GM19372 (cell line): ENCODE measurements around the gene ARHGEF40.

Experiments
- ATAC-seq: cut with Tn5 transposase; IDR thresholded peaks from one replicate; pipeline ENCODE4 v1.9.1; 2021; ENCODE audit warnings: mild to moderate bottlenecking, low read depth, moderate library complexity; ENCODE audit not compliant: unreplicated experiment

ARHGEF40 gene

DNA sequence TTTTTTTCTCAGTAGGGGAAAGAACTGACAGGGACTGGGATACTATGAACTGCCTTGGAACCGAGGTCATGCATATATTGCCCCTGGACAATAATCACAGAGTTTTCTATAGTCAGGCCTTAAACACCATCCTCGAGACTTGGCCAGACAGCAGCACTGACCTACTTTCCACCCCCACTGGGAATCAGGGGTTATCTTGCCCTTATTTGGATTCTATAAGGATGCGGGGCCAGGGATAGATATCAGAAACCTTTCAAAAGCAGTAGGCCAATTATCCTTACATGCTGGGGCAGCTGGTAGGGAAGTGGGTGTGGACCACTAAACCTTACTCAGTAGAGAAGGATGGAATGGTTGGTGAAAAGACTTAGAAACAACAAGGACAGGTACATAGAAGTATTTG is 26.3 kb downstream of the ARHGEF40 start:
- no peak for ATAC-seq

DNA sequence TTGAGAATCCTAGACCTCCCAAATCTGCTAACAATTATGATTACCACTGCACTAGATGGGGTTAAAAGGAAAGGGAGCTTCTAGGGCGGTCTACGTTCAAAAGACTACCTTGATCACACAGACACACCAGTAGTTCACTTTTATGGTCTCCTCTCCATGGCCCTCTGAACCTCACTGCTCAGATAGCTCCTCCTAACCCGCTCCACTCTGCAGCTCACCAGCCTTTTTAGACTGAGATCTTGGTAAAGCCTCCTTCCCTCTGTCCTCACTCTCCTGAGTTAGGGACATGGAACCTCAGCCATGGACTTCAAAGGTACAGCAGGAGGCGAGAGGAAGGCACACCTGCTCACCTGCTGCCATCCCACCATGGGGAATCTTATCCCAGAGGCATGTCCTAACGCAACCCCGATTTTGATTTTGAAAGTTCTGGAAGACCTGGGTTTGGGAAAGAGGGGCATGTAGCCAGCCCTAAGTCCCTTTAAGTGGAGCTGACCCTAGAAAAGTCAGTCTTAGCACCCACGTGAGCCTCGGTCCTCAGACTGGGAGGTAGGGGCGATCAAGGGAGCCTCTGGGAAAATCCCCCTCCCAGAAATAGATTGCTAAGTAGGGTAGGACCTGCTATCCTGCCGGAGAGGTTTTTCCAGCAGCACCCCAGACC is 27.0 kb downstream of the ARHGEF40 start:
- ATAC-seq: no peak

DNA sequence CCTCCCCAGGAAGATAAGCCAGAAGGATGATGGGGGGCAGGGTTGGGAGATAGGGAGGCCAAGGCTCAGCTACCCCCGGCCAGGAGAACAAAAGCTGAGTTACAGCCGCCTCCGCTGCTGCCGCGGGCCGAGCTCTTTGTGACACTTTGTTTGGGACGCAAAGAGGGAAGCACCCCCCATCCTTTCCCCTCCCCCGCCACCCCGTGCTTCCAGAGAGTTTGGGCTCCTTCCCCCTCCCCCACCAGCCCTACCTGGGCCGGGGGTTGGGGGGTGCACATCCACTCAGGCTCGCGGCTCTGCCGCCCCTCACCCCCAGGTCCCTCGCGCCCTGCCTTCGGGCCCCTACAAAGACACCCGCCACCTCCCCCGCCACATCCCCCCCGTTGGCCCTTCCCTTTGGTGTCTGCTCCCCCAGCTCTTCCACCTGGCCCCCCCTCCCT is 27.6 kb downstream of the ARHGEF40 start:
- no peak for ATAC-seq

DNA sequence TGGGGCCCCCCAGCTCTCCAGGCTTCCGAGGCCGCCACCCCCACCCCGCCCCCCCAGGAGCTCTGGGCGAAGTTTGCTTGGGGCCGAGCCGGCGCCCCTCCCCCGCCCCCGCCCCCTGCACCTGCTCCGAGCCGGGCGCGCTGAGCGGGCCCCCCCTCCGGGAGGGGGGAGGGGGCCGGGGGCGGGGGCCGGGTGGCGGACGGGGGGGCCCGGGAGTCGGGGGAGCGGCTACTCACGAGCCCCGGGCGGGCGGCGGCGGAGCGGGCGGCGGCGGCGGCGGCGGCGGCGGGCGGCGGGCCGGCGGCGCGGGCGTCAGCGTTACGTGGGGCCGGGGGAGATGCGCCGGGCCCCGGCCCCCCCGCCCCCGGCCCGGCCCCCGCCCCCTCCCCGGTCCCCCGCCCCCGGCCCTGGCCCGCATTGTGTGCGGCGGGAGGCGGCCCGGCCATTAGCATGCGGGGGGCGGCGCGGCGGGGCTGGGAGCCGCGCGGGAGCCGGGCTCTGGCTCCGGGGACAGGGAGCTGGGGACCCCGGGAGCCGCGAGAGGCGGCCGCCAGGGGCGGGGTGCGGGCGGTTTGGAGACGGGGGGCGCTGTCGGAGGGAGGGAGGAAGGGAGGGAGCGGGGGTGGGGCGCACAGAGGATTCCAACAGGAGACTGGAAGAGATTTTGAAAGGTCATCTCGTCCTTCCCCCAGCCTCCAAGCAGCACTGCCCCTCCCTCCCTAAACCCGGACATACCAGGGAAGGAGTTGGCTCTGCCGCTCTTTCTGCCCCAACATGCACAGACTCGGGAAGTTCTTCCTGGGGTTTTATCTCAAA is 28.2 kb downstream of the ARHGEF40 start, which contains the start of gene ZNF219:
ZNF219 (minus strand) TSS at position 580 of the 816 bp plus-strand sequence. CDS start 5,064 bp downstream, outside the sequence.
- ATAC-seq: no peak

DNA sequence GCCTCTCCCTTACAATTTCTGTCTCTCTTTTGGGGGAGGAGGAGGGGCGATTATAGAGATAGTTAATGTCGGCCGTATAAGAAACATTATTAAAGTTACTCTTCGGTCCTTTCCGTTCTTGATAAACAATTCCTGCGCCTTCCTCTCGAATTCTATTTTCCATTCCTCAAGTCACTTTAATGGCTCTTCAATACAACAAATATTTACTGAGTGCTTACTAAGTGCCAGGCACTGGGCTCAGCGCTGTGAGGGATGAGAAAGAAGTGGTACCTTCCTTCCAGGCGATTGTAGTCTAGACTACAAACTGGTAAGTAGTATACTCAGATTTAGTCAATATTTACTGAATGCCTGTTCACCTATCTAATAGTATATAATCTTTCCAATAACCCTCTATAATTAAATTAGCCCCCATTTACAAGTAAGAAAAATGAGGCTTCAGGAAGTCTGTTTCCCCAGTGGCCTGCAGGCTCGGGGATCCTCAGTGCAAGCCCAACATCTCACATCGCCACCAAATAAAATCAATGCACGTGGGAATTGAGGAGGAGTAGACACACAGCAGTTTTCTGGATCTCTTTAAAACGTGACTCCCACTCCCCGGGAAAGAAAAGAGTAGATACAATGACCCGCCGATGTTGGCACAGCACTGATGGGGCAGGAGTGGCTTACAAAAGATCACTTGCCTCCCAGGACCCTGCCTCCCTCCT is 28.9 kb downstream of the ARHGEF40 start:
- no peak for ATAC-seq

DNA sequence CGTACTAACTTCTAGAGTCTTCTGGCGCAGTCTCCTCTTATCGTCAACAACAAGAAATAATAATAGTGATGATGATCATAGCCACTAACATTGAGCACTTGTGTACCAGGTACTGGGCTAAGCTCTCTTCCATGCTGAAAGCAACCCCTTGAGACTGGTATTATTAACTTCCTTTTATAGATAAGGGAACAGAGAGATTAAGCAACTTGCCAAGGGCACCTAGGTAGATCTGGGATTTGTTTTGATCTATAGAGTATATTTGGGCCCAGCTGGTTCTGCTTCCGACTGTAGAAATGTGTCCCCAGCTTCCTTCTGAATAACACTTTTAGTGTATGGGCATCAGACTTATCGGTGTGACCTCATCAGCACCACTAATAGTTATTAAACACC is 29.5 kb downstream of the ARHGEF40 start:
- ATAC-seq: no peak

DNA sequence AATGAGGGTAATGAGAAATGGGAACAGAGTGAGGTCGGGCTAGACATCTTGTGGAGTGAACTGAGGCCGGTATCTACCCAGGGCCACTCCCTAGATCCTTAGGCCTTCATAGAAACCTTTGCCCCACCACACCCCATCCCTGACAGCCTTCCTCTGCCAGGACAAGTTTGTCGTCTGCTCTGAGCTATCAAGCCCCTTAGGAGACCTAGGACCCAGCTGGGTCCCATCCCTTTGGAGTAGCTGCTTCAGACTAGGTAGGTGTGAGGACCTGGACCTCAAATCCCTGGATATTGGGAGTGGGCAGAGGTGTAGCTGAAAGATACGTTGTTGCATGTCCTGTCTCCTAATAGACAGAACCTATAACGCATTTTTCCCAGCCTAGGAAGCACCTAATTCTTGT is 30.8 kb downstream of the ARHGEF40 start, which contains the start of gene TMEM253:
TMEM253 (plus strand) TSS at position 136 of the 400 bp plus-strand sequence. CDS start 278 bp downstream, outside the sequence.
- ATAC-seq: no peak

DNA sequence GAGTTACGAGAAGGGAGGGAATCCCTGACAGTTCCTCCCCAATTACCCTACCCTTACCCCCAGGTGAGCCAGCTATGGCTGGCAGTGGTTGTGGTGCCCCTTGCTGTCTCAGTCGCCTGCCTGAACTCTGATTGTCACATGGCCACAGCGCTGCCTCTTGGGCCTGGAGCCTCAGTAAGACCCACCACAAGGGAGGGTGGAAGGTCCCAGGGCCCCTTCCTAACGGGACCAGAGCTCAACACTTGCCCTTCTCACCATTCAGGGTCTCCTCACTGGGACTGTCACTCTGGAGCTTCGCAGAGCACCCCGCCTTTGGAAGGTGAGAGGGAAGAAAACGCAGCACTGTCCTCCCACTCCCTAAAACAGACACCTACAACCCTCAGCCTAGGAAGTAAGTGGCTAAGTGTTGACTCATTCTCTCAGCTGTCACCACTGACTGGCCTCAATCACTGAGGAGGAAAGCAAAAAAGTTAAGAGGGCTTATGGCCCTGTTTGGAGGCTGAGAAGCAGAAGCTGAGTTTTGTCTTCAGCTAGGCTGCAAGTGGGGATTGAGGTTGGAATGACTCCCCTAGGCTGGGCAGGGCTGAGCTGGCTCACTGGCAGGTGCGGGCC is 31.8 kb downstream of the ARHGEF40 start:
- ATAC-seq: no peak

DNA sequence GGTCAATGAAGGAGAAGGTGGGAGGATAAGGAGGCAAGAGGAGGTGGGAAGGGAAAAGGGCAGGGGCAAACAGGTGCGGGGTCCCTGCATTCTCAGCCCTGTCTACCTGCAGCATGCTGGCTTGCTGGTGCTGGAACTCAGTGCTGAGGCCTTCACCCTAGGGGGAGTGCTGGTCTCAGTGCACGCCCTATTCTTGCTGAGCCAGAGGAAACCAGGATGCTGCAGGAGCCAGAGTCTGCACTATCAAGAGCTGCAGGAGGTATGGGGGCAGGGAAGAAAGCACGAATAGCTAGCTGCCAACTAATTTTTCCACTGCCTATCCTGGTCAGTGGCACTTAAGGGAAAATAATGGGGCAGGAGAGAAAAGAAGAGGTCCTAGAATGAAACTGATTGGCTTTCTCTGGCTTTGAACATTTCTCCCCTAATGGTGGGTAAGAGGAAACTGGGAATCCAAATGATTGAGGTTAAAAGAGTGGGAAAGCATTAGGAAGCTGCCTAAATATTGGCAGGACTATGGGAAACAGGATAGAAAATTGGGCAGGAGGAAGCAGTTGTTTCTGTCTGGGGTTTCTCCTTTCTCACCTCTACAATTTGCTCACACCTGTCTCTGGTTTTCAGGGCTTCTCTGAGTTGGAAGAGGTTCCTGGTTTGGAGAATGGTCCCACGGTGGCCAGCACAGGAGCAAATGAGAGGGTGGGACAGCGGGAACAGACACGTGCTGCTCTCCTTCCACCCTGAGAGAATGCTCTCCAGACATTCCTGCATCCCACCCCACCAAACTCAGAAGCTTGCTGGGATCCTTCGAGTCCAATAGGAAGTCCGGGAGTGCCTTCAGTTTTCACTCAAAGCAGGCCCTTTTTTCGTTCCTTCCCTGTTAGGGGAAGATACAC is 32.7 kb downstream of the ARHGEF40 start:
- ATAC-seq: no peak

DNA sequence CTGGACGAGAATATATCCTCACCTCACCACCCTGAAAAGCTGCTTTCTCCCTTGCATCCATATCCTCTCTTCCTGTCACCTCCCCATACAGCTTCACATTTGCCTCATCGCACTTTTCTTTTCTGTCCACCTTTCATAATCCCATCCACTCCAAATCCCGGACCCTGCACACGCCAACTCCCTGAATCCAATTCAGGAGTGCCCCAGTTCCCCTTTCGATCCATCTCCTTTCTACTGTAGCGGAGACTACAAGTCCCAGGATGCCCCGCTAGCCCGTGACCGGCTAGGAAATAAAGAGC is 33.3 kb downstream of the ARHGEF40 start:
- no peak for ATAC-seq

DNA sequence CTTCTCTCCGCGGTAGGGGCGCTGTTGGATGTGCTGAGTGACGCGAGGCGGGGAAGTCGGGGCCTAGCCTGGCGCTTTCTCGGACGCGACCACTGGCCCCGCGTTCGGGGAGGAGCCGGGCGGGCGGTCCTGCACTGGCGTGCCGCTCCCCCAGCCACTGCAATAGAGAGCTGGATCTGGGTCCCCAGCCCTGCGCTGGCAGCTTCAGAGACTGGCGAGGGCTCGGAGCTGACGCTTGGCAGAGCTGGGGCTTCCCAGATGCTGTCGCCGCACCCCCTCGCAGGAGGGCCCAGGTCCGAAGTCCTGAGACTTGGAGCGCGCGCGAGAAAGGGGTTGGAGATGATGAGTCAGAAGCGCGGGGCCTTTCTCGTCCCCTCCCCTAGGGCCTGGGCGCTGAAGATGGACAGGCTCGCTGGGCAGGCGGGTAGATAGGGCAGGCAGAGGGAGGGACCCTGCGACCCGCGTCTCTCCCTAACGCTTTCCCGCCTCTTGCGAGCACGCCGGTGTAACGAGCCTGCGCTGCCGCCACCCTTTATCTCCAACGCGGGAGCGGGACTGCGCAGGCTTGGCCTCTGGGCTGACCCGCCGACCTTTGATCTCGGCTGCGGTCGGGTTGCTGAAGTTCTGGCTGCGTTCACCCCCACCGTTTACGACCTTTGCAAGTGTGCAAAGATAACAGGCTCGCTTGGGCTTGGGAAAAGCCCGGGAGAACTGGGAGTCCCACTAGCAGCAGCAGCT is 33.8 kb downstream of the ARHGEF40 start:
- ATAC-seq: peak; percentile 82

DNA sequence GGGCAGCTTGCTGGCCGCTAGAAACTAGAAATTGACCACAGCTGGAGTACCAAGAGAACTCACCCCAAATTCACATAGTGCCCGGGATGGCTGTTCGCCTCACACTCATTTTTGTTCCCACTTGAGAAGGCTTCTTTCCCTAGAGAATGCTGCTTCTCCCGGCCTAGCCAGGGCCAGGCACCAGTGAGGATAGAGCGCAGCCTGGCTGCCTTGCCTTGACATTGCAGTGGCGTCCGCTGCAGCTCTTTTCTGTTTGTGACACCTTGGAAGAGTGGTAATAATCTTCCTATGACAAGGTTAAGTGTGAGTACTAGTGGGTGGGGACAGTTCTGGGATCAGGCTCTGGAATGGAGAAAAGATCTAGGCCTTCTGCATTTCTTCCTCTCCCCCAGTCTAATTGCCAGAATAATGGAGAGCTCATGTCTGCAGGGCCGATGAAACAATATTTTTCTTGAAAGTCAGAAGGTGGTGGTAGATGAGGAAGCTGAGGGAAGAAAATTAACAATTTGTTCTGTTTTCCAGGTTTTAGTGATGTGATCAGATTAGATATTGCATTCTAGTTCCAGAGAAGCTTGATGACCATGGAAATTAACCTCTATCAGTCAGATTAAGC is 34.5 kb downstream of the ARHGEF40 start:
- ATAC-seq: no peak

DNA sequence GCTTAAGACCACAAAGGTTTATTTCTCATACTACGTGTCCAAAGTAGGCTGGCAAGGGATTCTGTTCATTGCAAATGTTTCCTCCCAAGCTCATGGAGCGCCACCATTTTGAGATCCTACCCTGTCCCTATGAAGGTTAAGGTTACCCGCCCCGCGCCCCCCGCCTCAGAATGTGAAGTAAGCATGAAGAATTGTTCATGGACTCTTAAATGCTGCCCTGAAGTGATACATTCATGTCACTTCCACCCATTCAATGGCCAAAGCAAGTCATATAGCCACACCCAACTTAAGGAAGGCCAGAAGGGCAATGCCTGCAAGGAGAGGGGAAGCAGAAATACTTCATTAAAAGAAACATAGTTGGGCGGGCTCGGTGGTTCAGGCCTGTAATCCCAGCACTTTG is 35.0 kb downstream of the ARHGEF40 start:
- no peak for ATAC-seq

DNA sequence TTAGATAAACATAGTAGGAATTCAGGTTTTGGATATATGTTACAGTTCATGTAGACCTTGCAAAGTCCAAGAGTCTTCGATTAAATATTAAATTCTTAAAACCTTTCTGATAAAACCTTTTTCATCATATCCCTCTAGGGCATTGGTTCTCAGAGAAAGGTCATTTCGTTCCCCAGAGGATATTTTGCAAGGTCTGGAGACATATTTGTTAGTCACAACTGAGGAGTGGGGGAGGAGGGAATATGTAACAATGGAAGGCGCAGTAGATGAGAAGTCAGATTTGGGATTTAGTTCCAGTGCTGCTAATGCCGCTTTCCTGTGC is 36.0 kb downstream of the ARHGEF40 start:
- ATAC-seq: no peak

DNA sequence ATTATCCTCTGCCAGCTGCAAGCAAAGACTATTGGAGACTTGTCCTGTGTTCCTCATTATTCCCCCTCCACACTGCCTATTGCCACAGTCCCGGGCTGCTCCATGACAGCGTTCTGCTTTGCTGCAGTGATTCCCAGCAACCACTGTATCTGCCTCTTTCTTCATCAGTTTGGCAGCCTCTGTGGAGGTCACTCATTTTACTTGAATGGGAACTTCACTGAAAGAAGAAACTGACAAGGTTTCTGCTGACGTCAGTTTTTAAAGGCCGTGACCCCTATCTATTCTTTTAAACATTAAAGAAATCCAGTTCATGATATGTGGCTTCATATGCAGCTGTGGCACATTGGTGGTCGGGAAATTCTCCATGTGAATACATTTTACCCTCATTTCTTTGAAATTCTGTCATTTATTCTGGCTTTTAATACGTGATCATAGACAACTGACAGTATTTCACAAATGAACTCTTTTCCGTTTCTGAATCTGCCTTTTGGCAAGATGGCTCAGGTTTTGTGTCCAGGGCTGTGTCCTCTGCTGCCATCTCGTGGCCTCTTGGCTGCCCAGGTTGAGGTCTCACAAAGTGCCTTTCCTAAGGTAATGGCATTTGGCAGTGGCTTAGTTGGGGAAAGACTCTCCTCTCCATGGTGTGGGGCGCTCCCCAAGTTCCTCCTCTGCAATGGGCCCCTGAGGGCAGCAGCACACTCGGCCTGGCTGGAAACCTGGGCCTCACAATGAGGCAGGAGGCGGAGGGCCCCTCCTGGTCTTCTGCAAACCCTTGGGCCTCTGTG is 36.6 kb downstream of the ARHGEF40 start:
- no peak for ATAC-seq

DNA sequence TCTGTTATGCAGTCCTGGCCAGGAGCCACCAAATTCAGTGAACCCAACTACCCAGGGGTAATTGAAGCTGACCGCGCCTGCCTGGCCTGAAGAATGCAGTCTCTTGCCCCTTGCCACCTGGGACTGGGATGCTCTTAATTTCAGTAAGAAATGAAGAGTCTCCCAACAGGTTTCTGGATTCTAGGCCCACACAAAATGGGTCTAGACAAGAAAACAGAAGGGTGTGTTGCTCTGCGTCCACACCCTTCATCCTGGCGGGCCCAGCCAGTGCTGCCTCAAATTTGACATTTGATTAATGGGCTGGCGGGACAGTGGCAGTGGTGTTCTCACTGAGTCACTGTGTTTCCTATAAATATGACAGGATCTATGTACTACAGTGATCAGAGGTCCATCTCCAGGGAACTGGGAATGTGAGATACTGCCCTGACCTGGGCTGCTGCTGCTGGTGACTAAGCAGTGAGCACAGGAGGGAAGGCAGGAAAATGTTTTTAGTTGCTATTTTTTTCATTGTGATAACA is 37.2 kb downstream of the ARHGEF40 start:
- no peak for ATAC-seq

DNA sequence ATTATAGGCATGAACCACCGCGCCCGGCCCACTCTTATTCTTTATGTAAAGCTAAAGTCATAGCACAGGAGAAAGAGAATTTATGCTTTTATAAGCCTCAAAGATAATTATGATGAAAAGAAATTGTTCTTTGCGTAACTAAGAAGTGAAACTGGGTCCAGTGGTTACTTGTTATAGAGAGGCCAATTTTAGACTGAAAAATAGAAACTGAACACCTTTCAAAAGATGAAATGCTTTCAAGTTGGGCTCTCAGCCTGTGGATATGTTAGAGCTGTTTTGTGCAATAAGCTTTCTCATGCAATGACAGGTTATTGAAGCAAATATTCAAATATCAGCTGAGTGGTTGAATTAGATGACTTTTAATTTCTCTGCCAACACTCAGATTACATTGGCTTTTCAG is 38.7 kb downstream of the ARHGEF40 start:
- no peak for ATAC-seq
